Nephron (organoid): ENCODE results near the gene CTNNBL1.
A peak's percentile ranks its signal among the peaks of the same experiment; 100 is the strongest.

Experiments
- H3K27ac Mint-ChIP-seq, 3 experiments: 2 replicates each; pipeline ENCODE4 v1.8.0; 2020; ENCODE audit warnings: mixed read lengths in 3 of 3, mild to moderate bottlenecking in 2 of 3, moderate library complexity in 1 of 3
- H3K27me3 Mint-ChIP-seq: 2 replicates; pipeline ENCODE4 v1.8.0; 2021; ENCODE audit warnings: low read depth, mild to moderate bottlenecking, moderate library complexity, mixed read lengths
- H3K36me3 Mint-ChIP-seq: 2 replicates; pipeline ENCODE4 v1.8.0; 2020; ENCODE audit warnings: low read depth, mixed read lengths
- H3K4me1 Mint-ChIP-seq: 2 replicates; pipeline ENCODE4 v1.8.0; 2020; ENCODE audit warnings: mixed read lengths
- H3K4me3 Mint-ChIP-seq, 3 experiments: 2 replicates each; pipeline ENCODE4 v1.8.0; 2020; ENCODE audit warnings: mild to moderate bottlenecking in 3 of 3, mixed read lengths in 3 of 3, moderate library complexity in 2 of 3
- H3K9me3 Mint-ChIP-seq: 2 replicates; pipeline ENCODE4 v1.8.0; 2020; ENCODE audit warnings: mixed read lengths
- CTCF ChIP-seq, 3 experiments: fragments of 200-600 bp; sonication (generic); IDR thresholded peaks; one replicate each; pipeline ENCODE4 v1.5.0; 2021; ENCODE audit warnings: antibody characterized with exemption in 3 of 3; ENCODE audit not compliant: unreplicated experiment in 3 of 3

The CTNNBL1 gene

DNA sequence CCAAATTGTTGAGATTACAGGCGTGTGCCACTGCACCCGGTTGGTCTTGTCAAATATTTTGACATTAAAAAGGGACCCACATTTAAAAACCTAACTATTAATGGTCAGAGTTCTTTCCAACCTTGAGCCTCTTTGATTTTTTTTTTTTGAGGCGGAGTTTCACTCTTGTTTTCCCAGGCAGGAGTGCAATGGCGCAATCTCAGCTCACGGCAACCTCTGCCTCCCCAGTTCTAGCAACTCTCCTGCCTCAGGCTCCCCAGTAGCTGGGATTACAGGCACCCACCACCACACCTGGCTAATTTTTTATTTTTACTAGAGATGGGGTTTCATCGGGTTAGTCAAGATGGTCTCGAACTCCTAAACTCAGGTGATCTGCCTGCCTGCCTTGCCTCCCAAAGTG lies 31.3 kb downstream of the CTNNBL1 start:
- no peak overlapping the region for H3K4me3 Mint-ChIP-seq
- H3K27me3 Mint-ChIP-seq: no peaks in the 10 kb centered on the region
- peaks cover 49% of the 10 kb centered on the region for H3K4me1 Mint-ChIP-seq
- H3K36me3 Mint-ChIP-seq: peaks cover 13% of the 10 kb centered on the region
- H3K27ac Mint-ChIP-seq: no peak overlapping the region
- no peak for TF ChIP-seq CTCF (IDR thresholded peaks at IDR 0.05; ENCODE audit: unreplicated experiment in 3 of 3)
- H3K9me3 Mint-ChIP-seq: peaks cover 10% of the 10 kb centered on the region

DNA sequence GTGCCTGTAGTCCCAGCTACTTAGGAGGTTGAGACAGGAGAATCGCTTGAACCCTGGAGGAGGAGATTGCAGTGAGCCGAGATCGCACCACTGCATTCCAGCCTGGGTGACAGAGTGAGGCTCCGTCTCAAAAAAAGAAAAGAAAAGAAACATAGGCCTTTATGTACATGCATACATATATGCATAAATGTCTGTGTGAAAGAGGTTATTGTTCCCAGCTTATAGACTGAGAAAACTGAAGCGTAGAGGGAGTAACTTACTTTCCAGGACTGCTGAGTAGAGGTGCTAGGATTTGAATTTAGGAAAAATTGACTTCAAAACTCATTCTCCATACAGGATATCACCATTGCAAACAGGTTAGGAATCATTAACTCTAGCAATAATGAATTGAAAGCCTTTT lies 32.0 kb downstream of the CTNNBL1 start:
- Mint-ChIP-seq H3K4me3 (no peak overlapping the region), H3K9me3 (peaks cover 7% of the 10 kb centered on the region), H3K36me3 (peaks cover 10% of the 10 kb centered on the region), H3K4me1 (peaks cover 51% of the 10 kb centered on the region), H3K27ac (no peak overlapping the region), H3K27me3 (no peaks in the 10 kb centered on the region)
- TF ChIP-seq CTCF (IDR thresholded peaks at IDR 0.05; ENCODE audit: unreplicated experiment in 3 of 3): no peak

- no peak for TF ChIP-seq CTCF (IDR thresholded peaks at IDR 0.05; ENCODE audit: unreplicated experiment in 3 of 3)
- no peak overlapping the region for H3K4me3 Mint-ChIP-seq
These were observed 32.5 kb downstream of the CTNNBL1 start for GRCh38 chr20:37726321-37726720.

GRCh38 chr20:37726971-37727956 lies 33.4 kb downstream of the CTNNBL1 start:
- H3K4me1 Mint-ChIP-seq: peaks cover 57% of the 10 kb centered on the region
- peaks cover 8% of the 10 kb centered on the region for H3K36me3 Mint-ChIP-seq
- H3K4me3 Mint-ChIP-seq: no peak overlapping the region
- peak overlapping the region in 1 of 3 experiments; percentile 20 for H3K27ac Mint-ChIP-seq
- no peak for TF ChIP-seq CTCF (IDR thresholded peaks at IDR 0.05; ENCODE audit: unreplicated experiment in 3 of 3)
- no peaks in the 10 kb centered on the region for H3K27me3 Mint-ChIP-seq
- H3K9me3 Mint-ChIP-seq: no peaks in the 10 kb centered on the region

More at GRCh38 chr20:37726321-37726720, 32.5 kb downstream of the CTNNBL1 start:
- no peaks in the 10 kb centered on the region for H3K27me3 Mint-ChIP-seq
- no peak overlapping the region for H3K27ac Mint-ChIP-seq
- H3K9me3 Mint-ChIP-seq: peaks cover 7% of the 10 kb centered on the region
- H3K36me3 Mint-ChIP-seq: peaks cover 7% of the 10 kb centered on the region
- H3K4me1 Mint-ChIP-seq: peaks cover 51% of the 10 kb centered on the region

GRCh38 chr20:37727957-37728634 lies 34.3 kb downstream of the CTNNBL1 start:
- no peak overlapping the region for H3K4me3 Mint-ChIP-seq
- peaks cover 63% of the 10 kb centered on the region for H3K4me1 Mint-ChIP-seq
- H3K27me3 Mint-ChIP-seq: no peaks in the 10 kb centered on the region
- peaks cover 14% of the 10 kb centered on the region for H3K36me3 Mint-ChIP-seq
- peak overlapping the region in 2 of 3 experiments; percentile 11 to 32 for H3K27ac Mint-ChIP-seq
- H3K9me3 Mint-ChIP-seq: no peaks in the 10 kb centered on the region
- TF ChIP-seq CTCF (IDR thresholded peaks at IDR 0.05; ENCODE audit: unreplicated experiment in 3 of 3): no peak
